Neural cell (in vitro differentiated cells): ENCODE results near the gene RBMXL2.

Experiments
- CTCF ChIP-seq: fragments of 450-650 bp; IDR thresholded peaks from 2 replicates; pipeline ENCODE4 v1.5.1; 2014; ENCODE audit warnings: antibody characterized with exemption, mild to moderate bottlenecking, moderate library complexity; ENCODE audit not compliant: poor library complexity, severe bottlenecking
- POLR2AphosphoS5 ChIP-seq: IDR thresholded peaks from 2 replicates; pipeline ENCODE4 v1.6.1; 2012
- REST ChIP-seq: IDR thresholded peaks from 2 replicates; pipeline ENCODE4 v1.6.1; 2012; ENCODE audit warnings: borderline replicate concordance
- TAF1 ChIP-seq: IDR thresholded peaks from 2 replicates; pipeline ENCODE4 v1.6.1; 2012; ENCODE audit warnings: low read depth

GRCh38 chr11:7060868-7061267 is 27.9 kb upstream of the RBMXL2 start:
- TF ChIP-seq POLR2AphosphoS5 (no peak), CTCF (no peak), REST (no peak), TAF1 (no peak)
